Measurements from ENCODE around the gene SOCS4.
A peak's percentile ranks its signal among the peaks of the same experiment; 100 is the strongest.

SOCS4 gene

DNA sequence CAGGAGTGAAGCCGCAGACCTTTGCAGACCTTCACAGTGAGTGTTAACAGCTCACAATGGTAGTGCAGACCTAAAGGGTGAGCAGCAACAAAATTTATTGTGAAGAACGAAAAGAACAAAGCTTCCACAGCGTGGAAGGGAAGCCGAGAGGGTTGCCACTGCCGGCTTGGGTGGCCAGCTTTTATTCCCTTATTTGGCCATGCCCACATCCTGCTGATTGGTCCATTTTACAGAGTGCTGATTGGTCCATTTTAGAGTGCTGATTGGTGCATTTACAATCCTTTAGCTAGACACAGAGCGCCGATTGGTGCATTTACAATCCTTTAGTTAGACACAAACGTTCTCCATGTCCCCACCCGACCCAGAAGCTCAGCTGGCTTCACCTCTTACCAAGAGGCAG, 59.9 kb downstream of the SOCS4 start:
- TF ChIP-seq, protein P1, sequence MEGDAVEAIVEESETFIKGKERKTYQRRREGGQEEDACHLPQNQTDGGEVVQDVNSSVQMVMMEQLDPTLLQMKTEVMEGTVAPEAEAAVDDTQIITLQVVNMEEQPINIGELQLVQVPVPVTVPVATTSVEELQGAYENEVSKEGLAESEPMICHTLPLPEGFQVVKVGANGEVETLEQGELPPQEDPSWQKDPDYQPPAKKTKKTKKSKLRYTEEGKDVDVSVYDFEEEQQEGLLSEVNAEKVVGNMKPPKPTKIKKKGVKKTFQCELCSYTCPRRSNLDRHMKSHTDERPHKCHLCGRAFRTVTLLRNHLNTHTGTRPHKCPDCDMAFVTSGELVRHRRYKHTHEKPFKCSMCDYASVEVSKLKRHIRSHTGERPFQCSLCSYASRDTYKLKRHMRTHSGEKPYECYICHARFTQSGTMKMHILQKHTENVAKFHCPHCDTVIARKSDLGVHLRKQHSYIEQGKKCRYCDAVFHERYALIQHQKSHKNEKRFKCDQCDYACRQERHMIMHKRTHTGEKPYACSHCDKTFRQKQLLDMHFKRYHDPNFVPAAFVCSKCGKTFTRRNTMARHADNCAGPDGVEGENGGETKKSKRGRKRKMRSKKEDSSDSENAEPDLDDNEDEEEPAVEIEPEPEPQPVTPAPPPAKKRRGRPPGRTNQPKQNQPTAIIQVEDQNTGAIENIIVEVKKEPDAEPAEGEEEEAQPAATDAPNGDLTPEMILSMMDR (IDR thresholded peaks at IDR 0.05) = no peak
- no peak overlapping the region for H3K27ac ChIP-seq
- no peak for DNase-seq (ENCODE audit: low spot score)
- H3K4me3 ChIP-seq = no peak overlapping the region

DNA sequence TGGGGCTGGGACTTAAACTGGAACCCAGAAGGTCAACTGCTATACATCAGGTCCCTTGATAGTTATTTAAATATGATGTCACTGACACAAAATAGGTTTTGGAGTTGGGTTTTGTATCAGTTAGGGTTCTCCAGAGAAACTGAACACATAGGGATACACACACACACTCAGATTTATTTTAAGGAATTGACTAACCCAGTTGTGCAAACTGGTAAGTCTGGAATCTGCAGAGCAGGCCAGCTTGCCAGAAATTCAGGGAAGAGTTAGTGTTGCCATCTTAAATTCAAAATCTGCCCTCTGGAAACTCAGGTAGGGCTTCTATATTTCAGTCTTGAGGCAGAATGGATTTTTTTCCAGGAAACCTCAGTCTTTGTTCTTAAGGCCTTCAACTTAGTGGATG, 61.3 kb downstream of the SOCS4 start:
- DNase-seq (ENCODE audit: low spot score) = no peak
- H3K4me3 ChIP-seq = no peak overlapping the region
- no peak overlapping the region for H3K27ac ChIP-seq
- TF ChIP-seq, protein P1 (IDR thresholded peaks at IDR 0.05) = no peak

DNA sequence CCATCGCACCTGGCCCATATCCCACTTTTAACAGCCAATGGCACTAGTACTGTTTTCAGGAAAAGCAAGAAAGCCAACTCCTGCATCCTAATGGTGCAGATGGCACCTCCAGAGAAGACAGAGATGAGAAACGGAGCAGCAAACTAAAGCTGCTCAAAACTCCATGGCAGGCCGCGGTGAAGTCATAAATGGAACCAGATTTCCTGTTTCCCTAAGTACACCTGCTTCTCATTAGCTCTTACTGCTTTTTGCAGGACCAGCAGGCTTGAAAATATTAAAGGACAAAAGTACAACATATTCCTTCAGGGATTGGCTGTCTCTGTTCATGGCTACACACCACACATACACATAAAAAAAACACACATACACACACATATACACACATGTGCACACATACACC, 65.3 kb downstream of the SOCS4 start:
- Histone ChIP-seq H3K4me3 (no peak overlapping the region), H3K27ac (no peak overlapping the region)
- no peak for DNase-seq (ENCODE audit: low spot score)
- TF ChIP-seq, protein P1 (IDR thresholded peaks at IDR 0.05) = no peak

DNA sequence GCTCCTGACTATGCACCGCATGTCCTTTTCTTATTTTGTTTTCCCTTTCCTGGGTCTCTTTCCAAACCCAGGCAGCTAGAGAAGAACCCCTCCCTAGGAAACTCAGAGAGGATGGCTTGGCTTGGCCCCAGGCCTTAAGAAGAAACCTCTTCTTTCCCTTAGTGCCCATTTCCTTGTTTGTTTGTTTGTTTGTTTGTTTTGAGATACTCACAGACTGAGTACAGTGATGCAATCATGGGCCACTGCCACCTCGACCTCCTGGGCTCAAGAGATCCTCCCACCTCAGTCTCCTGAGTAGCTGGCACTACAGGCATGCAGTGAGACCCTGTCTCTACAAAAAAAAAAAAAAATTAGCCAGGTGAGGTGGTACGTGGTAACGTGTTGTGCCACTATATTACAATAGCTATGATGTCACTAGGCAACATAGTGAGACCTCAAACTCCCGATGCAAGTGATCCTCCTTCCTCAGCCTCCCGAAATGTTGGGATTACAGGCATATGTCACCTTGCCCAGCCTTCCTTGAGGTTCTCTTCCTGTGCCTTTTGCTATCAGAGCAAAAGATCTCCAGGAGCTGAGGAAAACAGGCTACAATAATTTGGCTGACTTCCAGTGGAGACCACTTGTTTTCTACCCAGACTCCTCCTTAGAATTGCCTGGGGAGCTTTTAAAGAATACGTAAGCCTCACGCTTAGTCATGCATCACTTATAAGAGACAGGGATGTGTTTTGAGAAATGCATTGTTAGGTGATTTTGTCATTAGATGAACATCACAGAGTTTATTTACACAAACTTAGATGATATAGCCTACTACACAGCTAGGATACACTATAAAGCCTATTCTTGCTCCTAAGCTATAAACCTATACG, 67.5 kb downstream of the SOCS4 start:
- Histone ChIP-seq H3K27ac (no peak overlapping the region), H3K4me3 (no peak overlapping the region)
- TF ChIP-seq, protein P1 (IDR thresholded peaks at IDR 0.05) = no peak
- no peak for DNase-seq (ENCODE audit: low spot score)

DNA sequence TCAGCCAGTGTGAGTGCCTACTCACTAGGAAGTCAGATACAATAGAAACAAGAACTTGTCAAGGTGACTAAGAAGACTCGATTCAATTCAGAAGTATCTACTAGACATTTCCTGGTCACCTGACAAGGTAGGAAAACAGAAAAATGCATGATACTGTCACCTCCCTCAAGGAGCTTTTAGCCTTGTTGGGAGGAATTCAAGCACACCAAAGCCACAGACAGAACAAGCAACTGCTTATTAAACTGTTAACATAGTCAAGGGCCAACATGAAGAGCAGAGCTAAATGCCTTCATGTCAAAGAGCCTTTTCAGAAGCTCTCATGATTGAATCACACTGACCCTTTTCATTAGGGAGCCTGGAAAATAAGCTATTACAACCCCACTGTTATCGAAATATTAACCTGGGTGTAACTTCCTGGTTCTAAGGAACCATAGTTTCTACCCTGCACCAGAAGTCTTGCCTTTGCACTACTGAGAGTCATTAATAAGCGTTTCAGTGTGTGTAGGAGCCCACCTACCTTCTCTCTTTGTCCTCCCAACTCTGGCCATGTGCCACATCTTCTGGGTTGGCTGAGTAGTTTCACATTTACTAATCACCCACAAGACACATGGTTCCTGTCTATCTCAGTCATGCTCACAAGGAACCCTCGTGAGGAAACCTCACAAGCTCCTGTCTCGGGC, 71.0 kb downstream of the SOCS4 start:
- H3K27ac ChIP-seq = peak overlapping the region in 1 of 2 donors; percentile 2
- no peak for DNase-seq (ENCODE audit: low spot score)
- no peak overlapping the region for H3K4me3 ChIP-seq
- TF ChIP-seq, protein P1 (IDR thresholded peaks at IDR 0.05) = no peak

DNA sequence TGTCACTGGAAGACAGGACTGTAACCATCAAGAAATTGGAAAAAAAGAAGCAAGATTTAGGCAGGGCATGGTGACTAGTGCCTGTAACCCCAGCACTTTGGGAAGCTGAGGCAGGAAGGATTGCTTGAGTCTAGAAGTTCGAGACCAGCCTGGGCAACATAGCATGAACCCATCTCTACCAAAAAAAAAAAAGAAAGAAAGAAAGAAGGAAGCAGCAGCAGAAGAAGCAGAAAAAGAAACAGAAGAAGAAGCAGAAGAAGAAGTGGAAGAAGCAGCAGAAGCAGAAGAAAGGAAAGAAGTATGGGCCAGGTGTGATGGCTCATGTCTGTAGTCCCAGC, 71.5 kb downstream of the SOCS4 start:
- Histone ChIP-seq H3K27ac (peak overlapping the region; percentile 2 to 17), H3K4me3 (no peak overlapping the region)
- no peak for DNase-seq (ENCODE audit: low spot score)
- TF ChIP-seq, protein P1 (IDR thresholded peaks at IDR 0.05) = no peak
